ENCODE data around the gene WDR93.

DNA sequence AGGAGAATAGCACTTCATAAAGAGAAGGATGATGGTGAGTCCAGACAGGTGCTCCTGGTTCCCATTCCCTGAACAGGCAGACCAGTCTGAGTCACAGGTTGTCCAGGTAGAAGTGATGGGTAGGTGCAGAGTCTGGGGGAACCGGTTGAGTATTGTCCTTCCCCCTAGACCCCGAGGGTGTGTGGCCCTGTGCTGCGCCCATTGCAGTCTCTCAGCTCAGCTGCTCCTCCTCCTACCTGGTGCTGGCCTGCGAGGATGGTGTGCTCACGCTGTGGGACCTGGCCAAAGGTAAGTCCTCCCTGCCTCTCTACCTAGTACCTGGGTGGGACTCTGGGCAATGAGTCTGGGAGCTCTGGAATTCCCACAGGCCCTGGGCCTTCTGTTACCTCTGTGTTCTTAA is 40.7 kb downstream of the WDR93 start:
- TF ChIP-seq CEBPB (IDR thresholded peaks at IDR 0.05) (no peak), TAF1 (IDR thresholded peaks at IDR 0.05; ENCODE audit: low read depth) (no peak), EGR1 (IDR thresholded peaks at IDR 0.05) (no peak), EP300 (IDR thresholded peaks at IDR 0.05; ENCODE audit: borderline replicate concordance) (no peak), RAD21 (IDR thresholded peaks at IDR 0.05; ENCODE audit: low read depth) (no peak), TEAD4 (IDR thresholded peaks at IDR 0.05) (no peak), YY1 (IDR thresholded peaks at IDR 0.05; ENCODE audit: low read depth) (no peak), FOXM1 (IDR thresholded peaks at IDR 0.05; ENCODE audit: borderline replicate concordance, low read depth) (no peak), TCF12 (IDR thresholded peaks at IDR 0.05; ENCODE audit: low read depth) (no peak), CREB1 (IDR thresholded peaks at IDR 0.05; ENCODE audit: low read depth) (no peak)
- TF ChIP-seq, protein P1, sequence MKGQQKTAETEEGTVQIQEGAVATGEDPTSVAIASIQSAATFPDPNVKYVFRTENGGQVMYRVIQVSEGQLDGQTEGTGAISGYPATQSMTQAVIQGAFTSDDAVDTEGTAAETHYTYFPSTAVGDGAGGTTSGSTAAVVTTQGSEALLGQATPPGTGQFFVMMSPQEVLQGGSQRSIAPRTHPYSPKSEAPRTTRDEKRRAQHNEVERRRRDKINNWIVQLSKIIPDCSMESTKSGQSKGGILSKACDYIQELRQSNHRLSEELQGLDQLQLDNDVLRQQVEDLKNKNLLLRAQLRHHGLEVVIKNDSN (IDR thresholded peaks at IDR 0.05): no peak
- TF ChIP-seq, protein P2, sequence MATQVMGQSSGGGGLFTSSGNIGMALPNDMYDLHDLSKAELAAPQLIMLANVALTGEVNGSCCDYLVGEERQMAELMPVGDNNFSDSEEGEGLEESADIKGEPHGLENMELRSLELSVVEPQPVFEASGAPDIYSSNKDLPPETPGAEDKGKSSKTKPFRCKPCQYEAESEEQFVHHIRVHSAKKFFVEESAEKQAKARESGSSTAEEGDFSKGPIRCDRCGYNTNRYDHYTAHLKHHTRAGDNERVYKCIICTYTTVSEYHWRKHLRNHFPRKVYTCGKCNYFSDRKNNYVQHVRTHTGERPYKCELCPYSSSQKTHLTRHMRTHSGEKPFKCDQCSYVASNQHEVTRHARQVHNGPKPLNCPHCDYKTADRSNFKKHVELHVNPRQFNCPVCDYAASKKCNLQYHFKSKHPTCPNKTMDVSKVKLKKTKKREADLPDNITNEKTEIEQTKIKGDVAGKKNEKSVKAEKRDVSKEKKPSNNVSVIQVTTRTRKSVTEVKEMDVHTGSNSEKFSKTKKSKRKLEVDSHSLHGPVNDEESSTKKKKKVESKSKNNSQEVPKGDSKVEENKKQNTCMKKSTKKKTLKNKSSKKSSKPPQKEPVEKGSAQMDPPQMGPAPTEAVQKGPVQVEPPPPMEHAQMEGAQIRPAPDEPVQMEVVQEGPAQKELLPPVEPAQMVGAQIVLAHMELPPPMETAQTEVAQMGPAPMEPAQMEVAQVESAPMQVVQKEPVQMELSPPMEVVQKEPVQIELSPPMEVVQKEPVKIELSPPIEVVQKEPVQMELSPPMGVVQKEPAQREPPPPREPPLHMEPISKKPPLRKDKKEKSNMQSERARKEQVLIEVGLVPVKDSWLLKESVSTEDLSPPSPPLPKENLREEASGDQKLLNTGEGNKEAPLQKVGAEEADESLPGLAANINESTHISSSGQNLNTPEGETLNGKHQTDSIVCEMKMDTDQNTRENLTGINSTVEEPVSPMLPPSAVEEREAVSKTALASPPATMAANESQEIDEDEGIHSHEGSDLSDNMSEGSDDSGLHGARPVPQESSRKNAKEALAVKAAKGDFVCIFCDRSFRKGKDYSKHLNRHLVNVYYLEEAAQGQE (IDR thresholded peaks at IDR 0.05; ENCODE audit: low read depth): no peak
- TF ChIP-seq, protein P3, sequence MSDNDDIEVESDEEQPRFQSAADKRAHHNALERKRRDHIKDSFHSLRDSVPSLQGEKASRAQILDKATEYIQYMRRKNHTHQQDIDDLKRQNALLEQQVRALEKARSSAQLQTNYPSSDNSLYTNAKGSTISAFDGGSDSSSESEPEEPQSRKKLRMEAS (IDR thresholded peaks at IDR 0.05): no peak
